ENCODE measurements around the gene PTOV1. TPM values are rescaled to one million over a fixed set of nuclear protein-coding genes. Genes with fewer than 3 reads are reported as not detected.

The PTOV1 gene
- total RNA-seq, 5 donors from 2014 or later (not counting 1 experiment from before 2014, with no cell fraction given): 149 to 165 (median 156) TPM

- peak overlapping the region; percentile 7 to 99 (median 25) for H3K4me3 Mint-ChIP-seq
- 99% methylated on average over 7 of the region's 10 CpGs for WGBS (ENCODE audit: insufficient coverage)
These were observed 30.8 kb upstream of the PTOV1 start for GRCh38 chr19:49820125-49820524.

DNA sequence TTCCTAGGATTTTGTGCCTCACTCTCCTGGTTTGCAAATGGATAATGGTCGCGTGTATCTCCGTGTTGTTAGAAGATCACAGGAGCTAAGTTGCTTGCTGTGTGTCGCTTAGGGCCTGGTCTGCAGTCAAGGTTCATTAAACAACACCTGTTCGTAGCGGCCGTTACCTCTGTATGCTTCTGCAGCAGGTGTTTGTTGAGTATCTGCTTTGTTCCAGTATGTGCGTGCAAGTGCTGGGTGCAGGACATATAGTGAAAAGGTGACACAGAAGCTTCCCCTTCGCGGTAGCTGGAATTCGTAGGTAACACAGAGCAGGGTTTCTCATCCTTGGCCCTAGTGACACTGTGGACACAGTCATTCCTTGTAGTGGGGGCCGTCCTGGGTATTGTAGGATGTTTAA lies 27.5 kb upstream of the PTOV1 start:
- peaks cover 22 to 28% (median 26%) of the 10 kb centered on the region in 3 donors for H3K4me1 Mint-ChIP-seq

More at GRCh38 chr19:49820125-49820524, 30.8 kb upstream of the PTOV1 start:
- H3K4me3 ChIP-seq (ENCODE audit: control insufficient read depth in 1 of 2, extremely low read depth in 1 of 2, low read length in 1 of 2): no peak overlapping the region
- Mint-ChIP-seq H3K9me3 (no peaks in the 10 kb centered on the region), H3K4me1 (peaks cover 30 to 31% (median 31%) of the 10 kb centered on the region in 3 donors), H3K27me3 (no peaks in the 10 kb centered on the region), H3K36me3 (peaks cover 10% of the 10 kb centered on the region), H3K27ac (no peak overlapping the region)
- no peaks in the 10 kb centered on the region for H3K9me3 ChIP-seq
- ChIA-PET CTCF (no interaction called here), POLR2A (interaction anchor here in 1 of 2 donors (0.7 kb wide), 1 partner anchor 228 kb away, joined by 5 read pairs; no protein-coding TSS in a partner anchor)
- DNase-seq: no peak
- no peak overlapping the region for H3K27ac ChIP-seq (ENCODE audit: low read length)
- no peaks in the 10 kb centered on the region for H3K27me3 ChIP-seq (replicated peaks in 1 of 2; ENCODE audit: control insufficient read depth in 2 of 2, extremely low read depth in 1 of 2, insufficient read depth in 2 of 2, low read length in 1 of 2)
- no peak for ATAC-seq (replicated peaks in 1 of 4)
- H3K36me3 ChIP-seq (ENCODE audit: control insufficient read depth in 2 of 2, extremely low read depth in 1 of 2, insufficient read depth in 1 of 2, low read length in 1 of 2): peaks cover 0 to 26% of the 10 kb centered on the region in 2 donors
- H3K4me1 ChIP-seq (ENCODE audit: control insufficient read depth in 1 of 2, extremely low read depth in 1 of 2, insufficient read depth in 2 of 2, low read length in 2 of 2): peaks cover 4 to 20% of the 10 kb centered on the region in 2 experiments

DNA sequence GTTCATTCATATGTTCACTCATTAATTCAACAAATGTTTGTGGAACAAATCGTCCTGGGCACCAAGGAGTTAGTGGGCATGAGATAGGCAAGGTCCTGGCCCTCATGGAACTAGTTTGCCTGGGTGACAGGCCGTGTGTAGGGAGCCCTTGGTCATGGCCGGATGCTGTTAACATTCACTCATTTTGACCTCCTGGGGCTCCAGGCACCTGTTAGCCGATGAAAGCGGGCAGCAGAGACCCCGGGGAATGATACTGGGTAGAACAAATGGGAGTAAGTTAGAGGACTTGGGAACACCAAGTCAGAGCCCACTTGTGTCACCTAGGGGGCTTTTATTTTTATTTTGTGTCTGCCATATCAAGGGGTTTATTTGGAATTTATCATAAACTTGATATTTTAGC lies 26.3 kb upstream of the PTOV1 start:
- Histone ChIP-seq H3K27ac (ENCODE audit: low read length) (no peak overlapping the region), H3K4me1 (ENCODE audit: control insufficient read depth in 1 of 2, extremely low read depth in 1 of 2, insufficient read depth in 2 of 2, low read length in 2 of 2) (no peaks in the 10 kb centered on the region), H3K36me3 (ENCODE audit: control insufficient read depth in 2 of 2, extremely low read depth in 1 of 2, insufficient read depth in 1 of 2, low read length in 1 of 2) (peaks cover 13 to 48% of the 10 kb centered on the region in 2 donors), H3K4me3 (ENCODE audit: control insufficient read depth in 1 of 2, extremely low read depth in 1 of 2, low read length in 1 of 2) (no peak overlapping the region), H3K27me3 (replicated peaks in 1 of 2; ENCODE audit: control insufficient read depth in 2 of 2, extremely low read depth in 1 of 2, insufficient read depth in 2 of 2, low read length in 1 of 2) (no peaks in the 10 kb centered on the region), H3K9me3 (no peaks in the 10 kb centered on the region)
- H3K27ac Mint-ChIP-seq: no peak overlapping the region
- WGBS (ENCODE audit: insufficient coverage): 96% methylated on average over 4 of the region's 6 CpGs
- POLR2A ChIA-PET: no interaction called here
- DNase-seq (no peak), ATAC-seq (replicated peaks in 1 of 4) (no peak)
- peaks cover 11 to 19% (median 16%) of the 10 kb centered on the region in 3 donors for H3K4me1 Mint-ChIP-seq
- no peaks in the 10 kb centered on the region for H3K27me3 Mint-ChIP-seq
- no peak overlapping the region for H3K4me3 Mint-ChIP-seq
- CTCF ChIA-PET: no interaction called here
- no peaks in the 10 kb centered on the region for H3K9me3 Mint-ChIP-seq
- peaks cover 24% of the 10 kb centered on the region for H3K36me3 Mint-ChIP-seq

More for the DNA sequence above, 27.5 kb upstream of the PTOV1 start:
- H3K9me3 ChIP-seq: no peaks in the 10 kb centered on the region
- Mint-ChIP-seq H3K36me3 (peaks cover 24% of the 10 kb centered on the region), H3K9me3 (no peaks in the 10 kb centered on the region), H3K27me3 (no peaks in the 10 kb centered on the region), H3K27ac (no peak overlapping the region), H3K4me3 (no peak overlapping the region)
- H3K27ac ChIP-seq (ENCODE audit: low read length): no peak overlapping the region
- CTCF ChIA-PET: no interaction called here
- no peak for ATAC-seq (replicated peaks in 1 of 4)
- H3K4me1 ChIP-seq (ENCODE audit: control insufficient read depth in 1 of 2, extremely low read depth in 1 of 2, insufficient read depth in 2 of 2, low read length in 2 of 2): peaks cover 4 to 12% of the 10 kb centered on the region in 2 experiments
- no peak overlapping the region for H3K4me3 ChIP-seq (ENCODE audit: control insufficient read depth in 1 of 2, extremely low read depth in 1 of 2, low read length in 1 of 2)
- POLR2A ChIA-PET: no interaction called here
- DNase-seq: no peak
- H3K27me3 ChIP-seq (replicated peaks in 1 of 2; ENCODE audit: control insufficient read depth in 2 of 2, extremely low read depth in 1 of 2, insufficient read depth in 2 of 2, low read length in 1 of 2): no peaks in the 10 kb centered on the region
- H3K36me3 ChIP-seq (ENCODE audit: control insufficient read depth in 2 of 2, extremely low read depth in 1 of 2, insufficient read depth in 1 of 2, low read length in 1 of 2): peaks cover 4 to 41% of the 10 kb centered on the region in 2 donors
- WGBS (ENCODE audit: insufficient coverage): 94% methylated on average over 11 of the region's 12 CpGs

DNA sequence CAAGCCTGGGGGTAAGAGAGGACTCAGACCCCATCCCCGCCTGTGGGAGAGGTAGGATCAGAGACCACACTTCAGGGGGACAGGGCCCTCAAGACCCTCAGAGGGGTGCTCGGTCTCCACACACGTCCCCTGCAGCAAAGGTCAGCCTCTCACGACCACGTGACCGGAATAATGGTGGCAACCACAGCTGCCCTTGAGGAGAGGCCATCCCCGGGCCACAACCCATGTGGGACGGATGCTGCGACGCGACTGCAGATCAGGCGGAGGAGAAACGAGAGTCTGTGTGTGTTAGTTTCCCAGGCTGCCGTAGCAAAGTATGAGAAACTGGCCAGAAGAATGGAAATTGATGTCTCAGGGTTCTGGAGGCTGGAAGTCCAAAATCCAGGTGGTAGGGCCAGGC lies 23.9 kb upstream of the PTOV1 start:
- POLR2A ChIA-PET: no interaction called here
- WGBS (ENCODE audit: insufficient coverage): 92% methylated on average over 13 of the region's 14 CpGs
- no peak overlapping the region for H3K4me3 ChIP-seq (ENCODE audit: control insufficient read depth in 1 of 2, extremely low read depth in 1 of 2, low read length in 1 of 2)
- no peaks in the 10 kb centered on the region for H3K9me3 ChIP-seq
- Mint-ChIP-seq H3K27ac (no peak overlapping the region), H3K27me3 (no peaks in the 10 kb centered on the region), H3K4me1 (peaks cover 4 to 10% (median 5%) of the 10 kb centered on the region in 3 donors), H3K4me3 (no peak overlapping the region), H3K9me3 (no peaks in the 10 kb centered on the region), H3K36me3 (peaks cover 27% of the 10 kb centered on the region)
- H3K4me1 ChIP-seq (ENCODE audit: control insufficient read depth in 1 of 2, extremely low read depth in 1 of 2, insufficient read depth in 2 of 2, low read length in 2 of 2): no peaks in the 10 kb centered on the region
- DNase-seq (no peak), ATAC-seq (replicated peaks in 1 of 4) (no peak)
- H3K36me3 ChIP-seq (ENCODE audit: control insufficient read depth in 2 of 2, extremely low read depth in 1 of 2, insufficient read depth in 1 of 2, low read length in 1 of 2): peaks cover 18 to 63% of the 10 kb centered on the region in 2 donors
- CTCF ChIA-PET: no interaction called here
- no peak overlapping the region for H3K27ac ChIP-seq (ENCODE audit: low read length)
- H3K27me3 ChIP-seq (replicated peaks in 1 of 2; ENCODE audit: control insufficient read depth in 2 of 2, extremely low read depth in 1 of 2, insufficient read depth in 2 of 2, low read length in 1 of 2): no peaks in the 10 kb centered on the region

- no peak for ATAC-seq (replicated peaks in 1 of 4)
- Mint-ChIP-seq H3K27me3 (no peaks in the 10 kb centered on the region), H3K27ac (no peak overlapping the region), H3K4me1 (peaks cover 0 to 5% (median 3%) of the 10 kb centered on the region in 3 donors), H3K4me3 (no peak overlapping the region), H3K36me3 (peaks cover 35% of the 10 kb centered on the region), H3K9me3 (no peaks in the 10 kb centered on the region)
- DNase-seq: no peak
- Histone ChIP-seq H3K36me3 (ENCODE audit: control insufficient read depth in 2 of 2, extremely low read depth in 1 of 2, insufficient read depth in 1 of 2, low read length in 1 of 2) (peaks cover 21 to 69% of the 10 kb centered on the region in 2 donors), H3K9me3 (no peaks in the 10 kb centered on the region), H3K4me3 (ENCODE audit: control insufficient read depth in 1 of 2, extremely low read depth in 1 of 2, low read length in 1 of 2) (no peak overlapping the region), H3K27ac (ENCODE audit: low read length) (no peak overlapping the region), H3K4me1 (ENCODE audit: control insufficient read depth in 1 of 2, extremely low read depth in 1 of 2, insufficient read depth in 2 of 2, low read length in 2 of 2) (no peaks in the 10 kb centered on the region), H3K27me3 (replicated peaks in 1 of 2; ENCODE audit: control insufficient read depth in 2 of 2, extremely low read depth in 1 of 2, insufficient read depth in 2 of 2, low read length in 1 of 2) (no peaks in the 10 kb centered on the region)
- ChIA-PET POLR2A (no interaction called here), CTCF (no interaction called here)
- 98% methylated on average over 6 of the region's 8 CpGs for WGBS (ENCODE audit: insufficient coverage)
These were observed 21.8 kb upstream of the PTOV1 start for GRCh38 chr19:49829200-49829599.

DNA sequence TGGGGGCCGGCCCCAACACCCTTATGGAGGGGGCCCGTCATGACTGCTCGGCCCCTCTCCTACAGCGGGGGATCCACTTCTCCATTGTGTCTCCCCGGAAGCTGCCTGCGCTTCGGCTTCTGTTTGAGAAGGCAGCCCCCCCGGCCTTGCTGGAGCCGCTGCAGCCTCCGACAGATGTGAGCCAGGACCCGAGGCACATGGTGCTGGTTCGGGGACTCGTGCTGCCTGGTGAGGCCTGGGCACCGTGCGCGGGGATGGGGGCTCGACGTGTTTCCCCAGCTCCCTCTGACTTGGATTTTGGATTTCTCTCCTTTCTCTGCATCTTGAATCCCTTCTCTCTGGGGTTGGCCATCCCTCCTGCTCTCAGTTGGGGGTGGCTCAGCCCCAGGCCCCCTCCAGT lies 21.2 kb upstream of the PTOV1 start:
- DNase-seq (no peak), ATAC-seq (replicated peaks in 1 of 4) (no peak)
- Histone ChIP-seq H3K27me3 (replicated peaks in 1 of 2; ENCODE audit: control insufficient read depth in 2 of 2, extremely low read depth in 1 of 2, insufficient read depth in 2 of 2, low read length in 1 of 2) (no peaks in the 10 kb centered on the region), H3K9me3 (no peaks in the 10 kb centered on the region), H3K27ac (ENCODE audit: low read length) (no peak overlapping the region), H3K36me3 (ENCODE audit: control insufficient read depth in 2 of 2, extremely low read depth in 1 of 2, insufficient read depth in 1 of 2, low read length in 1 of 2) (peaks cover 24 to 71% of the 10 kb centered on the region in 2 donors), H3K4me1 (ENCODE audit: control insufficient read depth in 1 of 2, extremely low read depth in 1 of 2, insufficient read depth in 2 of 2, low read length in 2 of 2) (no peaks in the 10 kb centered on the region), H3K4me3 (ENCODE audit: control insufficient read depth in 1 of 2, extremely low read depth in 1 of 2, low read length in 1 of 2) (no peak overlapping the region)
- Mint-ChIP-seq H3K36me3 (peaks cover 37% of the 10 kb centered on the region), H3K9me3 (no peaks in the 10 kb centered on the region), H3K4me3 (no peak overlapping the region), H3K27me3 (no peaks in the 10 kb centered on the region), H3K4me1 (peaks cover 0 to 5% (median 3%) of the 10 kb centered on the region in 3 donors), H3K27ac (no peak overlapping the region)
- WGBS (ENCODE audit: insufficient coverage): 96% methylated on average over 13 of the region's 18 CpGs
- ChIA-PET POLR2A (no interaction called here), CTCF (no interaction called here)

GRCh38 chr19:49830766-49831165 lies 20.2 kb upstream of the PTOV1 start:
- no peak overlapping the region for H3K27ac ChIP-seq (ENCODE audit: low read length)
- Mint-ChIP-seq H3K4me3 (no peak overlapping the region), H3K27me3 (no peaks in the 10 kb centered on the region), H3K9me3 (no peaks in the 10 kb centered on the region), H3K4me1 (peaks cover 0 to 5% (median 3%) of the 10 kb centered on the region in 3 donors), H3K27ac (no peak overlapping the region), H3K36me3 (peaks cover 44% of the 10 kb centered on the region)
- no peak for ATAC-seq (replicated peaks in 1 of 4)
- peaks cover 29 to 79% of the 10 kb centered on the region in 2 donors for H3K36me3 ChIP-seq (ENCODE audit: control insufficient read depth in 2 of 2, extremely low read depth in 1 of 2, insufficient read depth in 1 of 2, low read length in 1 of 2)
- H3K9me3 ChIP-seq: no peaks in the 10 kb centered on the region
- no peak overlapping the region for H3K4me3 ChIP-seq (ENCODE audit: control insufficient read depth in 1 of 2, extremely low read depth in 1 of 2, low read length in 1 of 2)
- WGBS (ENCODE audit: insufficient coverage): 89% methylated on average over 7 of the region's 12 CpGs
- H3K4me1 ChIP-seq (ENCODE audit: control insufficient read depth in 1 of 2, extremely low read depth in 1 of 2, insufficient read depth in 2 of 2, low read length in 2 of 2): no peaks in the 10 kb centered on the region
- DNase-seq: no peak
- no peaks in the 10 kb centered on the region for H3K27me3 ChIP-seq (replicated peaks in 1 of 2; ENCODE audit: control insufficient read depth in 2 of 2, extremely low read depth in 1 of 2, insufficient read depth in 2 of 2, low read length in 1 of 2)
- ChIA-PET CTCF (no interaction called here), POLR2A (interaction anchor here in 1 of 2 donors (0.7 kb wide), 1 partner anchor 98 kb away, joined by 3 read pairs; no protein-coding TSS in a partner anchor)

Measured in T-cell (primary cell).